HG02943 (cell line): ENCODE measurements around the gene DTWD1.
"Not testable (repeated sequence)": the region's sequence is repeated elsewhere in the genome, so short reads cannot be mapped to it uniquely, and the experiment has no call there.

ENCODE experiments used
- ATAC-seq: cut with Tn5 transposase; IDR thresholded peaks from one replicate; pipeline ENCODE4 v1.9.1; 2021; ENCODE audit warnings: mild to moderate bottlenecking, low read depth, moderate library complexity; ENCODE audit not compliant: unreplicated experiment

The DTWD1 gene

GRCh38 chr15:49645277-49645676 is 24.4 kb downstream of the DTWD1 start:
- no peak for ATAC-seq

- no peak for ATAC-seq
Measured at GRCh38 chr15:49645941-49646340, 25.1 kb downstream of the DTWD1 start.

DNA sequence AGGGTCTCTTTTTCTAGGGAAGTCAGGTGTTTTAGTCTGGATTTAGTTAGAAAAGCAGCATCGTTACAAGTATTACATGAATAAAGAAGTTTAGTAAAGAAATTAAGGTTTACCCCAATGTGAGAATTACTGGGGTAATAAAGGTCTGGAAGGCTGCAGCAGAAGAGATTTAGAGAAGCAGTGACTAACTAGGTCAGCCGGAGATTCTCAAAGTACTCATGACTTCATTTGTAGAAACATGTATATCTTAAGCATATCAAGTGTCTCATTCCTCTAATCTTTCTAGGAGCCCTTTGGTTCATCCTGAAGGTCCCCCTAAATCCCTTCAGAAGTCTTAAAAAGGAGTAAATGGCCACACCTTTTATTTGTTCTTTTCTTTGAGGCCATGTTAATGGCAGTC is 26.0 kb downstream of the DTWD1 start:
- no peak for ATAC-seq

- no peak for ATAC-seq
Measured at GRCh38 chr15:49649987-49650386, 29.1 kb downstream of the DTWD1 start.

DNA sequence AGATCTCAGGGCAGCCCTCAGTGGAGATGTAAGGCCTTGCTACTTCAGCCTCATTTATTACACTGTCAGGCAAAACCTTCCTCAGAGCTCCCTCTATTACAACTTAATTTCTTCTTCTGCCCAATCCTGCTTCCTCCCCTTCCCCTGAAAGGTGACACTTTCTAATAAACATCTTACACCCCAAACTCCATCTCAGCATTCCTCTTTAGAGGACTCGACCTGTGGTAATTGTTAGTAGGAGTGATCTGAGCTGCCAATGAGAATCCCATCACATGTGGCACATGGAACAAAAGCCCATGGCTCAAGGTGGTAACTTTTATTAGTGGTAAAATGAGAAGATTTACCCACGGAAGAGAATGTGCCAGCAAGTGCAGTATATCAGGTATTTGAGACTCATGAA is 29.8 kb downstream of the DTWD1 start:
- no peak for ATAC-seq

GRCh38 chr15:49652922-49653321 is 32.1 kb downstream of the DTWD1 start:
- ATAC-seq, result no peak

DNA sequence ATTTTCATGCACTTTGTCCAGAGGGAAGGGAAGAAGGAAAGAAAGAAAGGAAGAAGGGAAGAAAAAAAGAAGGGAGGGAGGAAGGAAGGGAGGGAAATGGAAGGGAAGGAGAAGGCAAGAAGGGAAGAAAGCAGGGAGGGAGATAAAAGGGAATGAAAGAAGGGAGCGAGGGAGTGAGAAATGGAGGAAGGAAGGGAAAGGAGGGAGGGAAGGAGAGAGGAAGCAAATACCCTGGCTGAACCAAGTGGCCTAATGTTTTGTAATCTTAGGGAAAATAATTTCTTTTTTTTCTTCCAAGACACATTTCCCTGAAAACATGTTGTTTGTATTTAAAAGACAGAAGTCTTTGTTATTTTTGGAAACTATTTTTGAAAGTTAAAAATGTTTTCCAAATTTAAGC is 35.9 kb downstream of the DTWD1 start:
- ATAC-seq, result no peak

GRCh38 chr15:49664716-49665115 is 43.9 kb downstream of the DTWD1 start:
- no peak for ATAC-seq

- ATAC-seq, result not testable (repeated sequence)
Measured at GRCh38 chr15:49666486-49666885, 45.6 kb downstream of the DTWD1 start.

DNA sequence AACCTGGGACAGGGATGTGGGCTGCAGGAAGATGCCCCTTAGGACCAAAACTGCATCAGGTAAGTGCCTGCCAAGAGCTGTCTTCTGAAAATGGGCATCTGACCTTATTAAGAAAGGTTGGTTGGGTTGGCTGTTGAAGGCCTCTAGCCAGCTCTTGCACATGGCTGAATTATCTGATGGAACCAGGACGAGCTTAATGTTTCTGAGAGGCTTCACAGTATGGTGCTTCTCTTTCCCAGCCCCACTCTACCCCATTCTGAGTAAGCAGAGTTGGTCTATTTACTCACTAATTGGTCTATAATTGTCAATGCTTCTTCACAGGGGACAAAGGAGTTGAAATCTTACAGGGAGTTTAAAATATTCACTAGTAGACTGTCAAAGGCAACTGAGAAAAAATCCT is 48.4 kb downstream of the DTWD1 start:
- no peak for ATAC-seq

DNA sequence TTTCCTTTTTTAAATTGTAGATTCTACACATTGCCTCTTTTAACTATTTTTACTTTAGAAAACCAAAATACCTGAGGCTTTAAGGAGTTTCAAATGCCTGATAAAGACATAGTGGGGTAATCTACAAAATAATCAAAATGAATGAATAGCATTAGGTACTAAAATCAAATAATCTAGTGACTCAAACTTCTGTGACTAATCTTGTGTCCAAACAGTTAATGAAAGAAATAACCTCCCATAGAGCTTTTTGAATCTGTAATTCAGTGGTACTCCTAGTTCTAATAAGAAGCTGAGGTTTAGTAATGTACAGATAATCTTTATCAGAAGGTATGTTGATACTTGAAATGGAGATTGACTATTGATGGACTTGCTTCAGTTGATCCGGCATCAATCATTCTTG is 53.0 kb downstream of the DTWD1 start:
- no peak for ATAC-seq

DNA sequence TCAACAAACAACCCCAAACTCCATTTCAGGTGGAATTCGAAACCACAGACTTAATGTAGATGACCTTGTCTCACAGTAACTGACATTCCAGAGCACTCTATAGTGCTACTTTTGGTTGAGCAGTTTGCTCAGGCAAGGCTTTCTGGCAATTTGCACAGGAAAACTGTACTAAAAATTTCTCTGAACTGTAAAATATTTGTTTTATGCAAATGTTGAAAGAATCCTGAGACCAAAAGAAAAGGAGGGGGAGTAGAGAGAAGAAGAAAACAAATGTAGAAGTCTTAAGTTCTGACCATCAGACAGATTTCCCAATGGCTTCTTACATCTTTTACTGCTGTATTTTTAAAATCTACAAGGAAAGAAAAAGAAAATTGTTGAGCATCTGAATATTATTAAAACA is 53.5 kb downstream of the DTWD1 start:
- no peak for ATAC-seq

DNA sequence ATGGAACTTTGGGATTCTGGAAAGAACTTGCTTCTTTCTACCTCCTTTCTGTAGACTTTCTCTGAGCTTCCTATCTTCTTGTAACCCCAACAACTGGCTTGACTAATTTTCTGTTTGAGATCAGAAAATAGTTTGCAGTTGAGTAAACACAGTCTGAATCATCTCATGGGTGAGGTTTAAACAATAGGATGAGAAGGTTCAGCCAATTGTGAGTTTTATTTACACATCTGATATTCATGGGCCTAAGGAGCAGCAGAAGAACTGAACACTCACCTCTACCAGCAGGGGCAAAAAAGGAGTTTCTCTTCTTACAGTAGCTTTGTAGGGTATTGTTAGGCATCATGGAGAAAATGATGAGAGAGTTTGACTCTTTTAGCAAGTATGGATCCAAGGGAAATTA is 54.2 kb downstream of the DTWD1 start:
- ATAC-seq, result no peak

DNA sequence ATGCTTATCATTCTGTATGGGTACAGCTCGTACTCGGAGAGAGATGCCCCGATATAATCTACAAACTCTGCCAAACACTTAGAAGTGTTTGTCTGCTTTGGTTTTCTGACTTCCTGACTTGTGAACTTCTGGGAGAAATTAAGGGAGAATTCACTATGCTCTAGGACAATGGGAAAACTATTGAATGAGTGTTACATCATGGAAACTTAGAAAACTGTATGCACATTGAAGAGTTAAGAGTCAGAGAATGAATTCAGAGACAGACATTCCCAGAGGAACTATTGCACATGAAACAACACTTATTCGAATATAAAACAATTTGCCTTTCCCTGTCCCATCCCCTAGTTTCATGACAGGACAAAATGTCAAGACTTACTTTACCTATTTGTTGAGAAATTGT is 57.8 kb downstream of the DTWD1 start:
- no peak for ATAC-seq

DNA sequence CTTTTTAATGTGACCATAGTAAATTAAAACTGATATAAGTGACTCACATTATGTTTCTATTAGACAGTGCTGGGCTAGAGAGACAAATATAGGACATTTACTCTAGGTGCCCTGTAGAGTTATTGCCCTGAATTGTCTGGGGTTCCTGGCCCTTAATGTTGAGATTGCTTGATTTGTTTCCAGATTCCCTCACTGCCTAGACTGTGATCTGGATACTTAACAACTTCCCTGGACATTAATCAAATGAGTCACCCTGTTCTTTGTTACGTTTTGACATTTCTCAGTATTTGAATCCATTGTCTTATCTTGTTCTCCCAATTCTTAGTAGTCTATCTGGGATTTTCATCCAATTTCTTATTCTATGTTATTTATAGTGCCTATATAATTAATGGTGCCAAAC is 65.8 kb downstream of the DTWD1 start:
- ATAC-seq, result no peak

- ATAC-seq, result no peak
Measured at GRCh38 chr15:49688135-49688790, 67.4 kb downstream of the DTWD1 start.

DNA sequence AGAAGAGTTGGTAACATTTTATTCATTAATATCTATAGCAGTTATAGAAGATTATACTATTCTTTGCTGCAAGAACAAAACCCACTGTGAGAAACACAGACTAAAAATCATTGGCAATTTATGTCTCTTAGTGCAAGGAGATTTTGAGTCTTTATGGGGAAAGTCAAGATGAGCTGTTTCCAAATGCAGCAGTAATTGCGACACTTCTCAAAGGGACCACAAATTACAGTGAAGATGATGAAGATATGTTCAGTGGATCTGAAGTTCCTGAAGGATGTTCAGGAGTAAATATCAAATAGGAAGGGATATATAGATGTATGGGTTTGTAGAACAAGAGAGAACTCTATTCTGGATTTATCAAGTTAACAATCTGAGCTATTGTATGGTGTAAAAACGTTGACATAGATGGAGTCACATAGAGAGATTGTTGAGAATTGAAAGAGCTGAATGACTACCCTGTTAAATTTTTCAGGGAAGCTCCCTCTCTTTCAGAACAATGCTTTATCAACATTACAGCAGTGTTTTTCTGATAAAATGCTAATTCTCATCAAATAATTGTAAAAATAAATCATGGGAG is 71.8 kb downstream of the DTWD1 start:
- ATAC-seq, result no peak

DNA sequence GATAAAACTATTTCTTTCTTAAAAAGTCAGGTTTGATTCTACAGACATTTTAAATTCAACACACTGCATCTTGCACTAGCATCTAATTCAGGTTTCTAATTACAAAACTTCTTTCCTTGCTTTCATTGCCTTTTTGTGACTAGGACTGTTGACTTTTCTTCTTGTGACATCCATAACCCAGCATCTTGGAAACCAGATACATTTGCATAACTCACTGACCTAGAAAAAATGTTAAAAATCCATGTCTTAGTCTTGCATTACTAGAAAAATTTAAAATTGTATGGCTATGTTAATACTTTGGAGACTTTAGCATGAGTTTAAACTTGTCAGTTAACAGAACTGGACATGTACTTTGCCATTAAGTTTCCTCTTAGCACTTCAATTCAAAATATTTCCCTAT is 72.7 kb downstream of the DTWD1 start:
- no peak for ATAC-seq

DNA sequence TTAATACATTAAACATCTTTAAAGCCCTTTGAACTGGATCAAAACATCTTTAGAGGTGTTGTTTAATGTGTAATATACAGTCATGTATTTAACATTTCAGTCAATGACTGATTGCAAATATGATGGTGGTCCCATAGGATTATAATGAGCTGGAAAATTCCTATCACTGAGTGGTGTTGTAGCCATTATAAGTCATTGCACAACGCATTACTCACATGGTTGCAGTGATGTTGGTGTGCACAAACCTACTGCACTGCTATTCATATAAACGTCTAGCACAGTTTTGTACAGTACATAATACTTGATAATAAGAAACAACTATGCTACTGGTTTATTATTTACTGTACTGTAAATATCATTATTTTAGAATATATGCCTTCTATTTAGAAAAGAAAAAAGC is 75.6 kb downstream of the DTWD1 start:
- no peak for ATAC-seq

- no peak for ATAC-seq
Measured at GRCh38 chr15:49697121-49697520, 76.3 kb downstream of the DTWD1 start.

GRCh38 chr15:49702982-49703381 is 82.1 kb downstream of the DTWD1 start:
- not testable (repeated sequence) for ATAC-seq
